GM11168 (cell line): ENCODE measurements around the gene LCP2.

Experiments
- in situ Hi-C: fragments of 300-500 bp; cut with MboI; formaldehyde crosslinking; loops from one replicate; pipeline ENCODE4 v1.12.0; 2022; ENCODE audit warnings: low sequenced_read_pairs; ENCODE audit not compliant: unreplicated experiment

LCP2 gene

GRCh38 chr5:170226129-170226615 is 71.4 kb downstream of the LCP2 start:
- in situ Hi-C loops, result loop anchor here (10.0 kb wide), 1 partner anchor 199 kb away; no protein-coding TSS in a partner anchor

- in situ Hi-C loops, result loop anchor here (10.0 kb wide), 1 partner anchor 199 kb away; no protein-coding TSS in a partner anchor
These were observed 72.0 kb downstream of the LCP2 start for GRCh38 chr5:170225326-170226128.

DNA sequence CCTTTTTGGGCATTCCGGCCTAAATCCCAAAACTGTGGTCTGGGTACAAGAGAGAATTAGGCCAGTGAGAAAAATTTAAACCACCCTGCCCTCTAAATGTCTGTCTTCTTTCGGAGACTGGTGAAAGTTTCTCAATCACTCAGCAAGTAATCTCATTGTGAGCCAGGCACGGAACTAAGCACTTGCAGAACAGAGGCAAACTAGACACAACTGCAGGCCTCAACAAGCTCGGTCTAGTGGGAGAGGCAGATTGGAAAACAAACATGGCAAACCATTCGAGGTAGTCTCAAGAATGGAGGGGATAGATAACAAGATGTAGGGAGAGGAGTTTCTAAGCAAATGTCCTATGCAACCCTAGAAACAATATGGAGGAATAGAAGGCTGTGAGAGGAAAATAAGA is 73.7 kb downstream of the LCP2 start:
- in situ Hi-C loops, result loop anchor here (10.0 kb wide), 1 partner anchor 201 kb away; no protein-coding TSS in a partner anchor

- in situ Hi-C loops, result loop anchor here (10.0 kb wide), 1 partner anchor 201 kb away; no protein-coding TSS in a partner anchor
These were observed 74.2 kb downstream of the LCP2 start for GRCh38 chr5:170223360-170223759.

- in situ Hi-C loops, result loop anchor here (10.0 kb wide), 1 partner anchor 203 kb away; no protein-coding TSS in a partner anchor
These were observed 76.2 kb downstream of the LCP2 start for GRCh38 chr5:170221327-170221741.

DNA sequence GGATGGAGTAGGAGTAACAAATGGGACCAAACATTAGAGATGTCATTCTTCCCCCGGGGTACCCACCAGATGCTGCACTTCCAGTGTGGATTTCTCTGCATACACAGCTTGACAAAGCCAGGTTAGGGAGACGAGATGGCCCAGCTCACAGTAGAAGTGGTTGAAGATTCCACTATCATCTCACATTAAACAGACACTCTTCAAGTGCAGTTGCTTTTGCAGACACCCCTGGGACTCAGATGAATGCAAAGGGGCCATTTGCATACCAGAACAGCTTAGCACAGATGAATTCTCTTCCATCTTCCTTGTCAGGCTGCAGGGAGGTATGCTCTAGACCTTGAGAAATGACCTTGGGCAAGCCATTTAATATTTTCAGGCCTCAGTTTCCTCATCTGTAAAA is 77.4 kb downstream of the LCP2 start:
- in situ Hi-C loops, result loop anchor here (10.0 kb wide), 1 partner anchor 205 kb away; no protein-coding TSS in a partner anchor

GRCh38 chr5:170219615-170220014 is 78.0 kb downstream of the LCP2 start:
- in situ Hi-C loops, result loop anchor here (10.0 kb wide), 1 partner anchor 205 kb away; no protein-coding TSS in a partner anchor

GRCh38 chr5:170218726-170219125 is 78.9 kb downstream of the LCP2 start:
- in situ Hi-C loops, result no loop called here

- in situ Hi-C loops, result no loop called here
These were observed 79.7 kb downstream of the LCP2 start for GRCh38 chr5:170217831-170218230.

- in situ Hi-C loops, result no loop called here
These were observed 81.2 kb downstream of the LCP2 start for GRCh38 chr5:170216257-170216864.

DNA sequence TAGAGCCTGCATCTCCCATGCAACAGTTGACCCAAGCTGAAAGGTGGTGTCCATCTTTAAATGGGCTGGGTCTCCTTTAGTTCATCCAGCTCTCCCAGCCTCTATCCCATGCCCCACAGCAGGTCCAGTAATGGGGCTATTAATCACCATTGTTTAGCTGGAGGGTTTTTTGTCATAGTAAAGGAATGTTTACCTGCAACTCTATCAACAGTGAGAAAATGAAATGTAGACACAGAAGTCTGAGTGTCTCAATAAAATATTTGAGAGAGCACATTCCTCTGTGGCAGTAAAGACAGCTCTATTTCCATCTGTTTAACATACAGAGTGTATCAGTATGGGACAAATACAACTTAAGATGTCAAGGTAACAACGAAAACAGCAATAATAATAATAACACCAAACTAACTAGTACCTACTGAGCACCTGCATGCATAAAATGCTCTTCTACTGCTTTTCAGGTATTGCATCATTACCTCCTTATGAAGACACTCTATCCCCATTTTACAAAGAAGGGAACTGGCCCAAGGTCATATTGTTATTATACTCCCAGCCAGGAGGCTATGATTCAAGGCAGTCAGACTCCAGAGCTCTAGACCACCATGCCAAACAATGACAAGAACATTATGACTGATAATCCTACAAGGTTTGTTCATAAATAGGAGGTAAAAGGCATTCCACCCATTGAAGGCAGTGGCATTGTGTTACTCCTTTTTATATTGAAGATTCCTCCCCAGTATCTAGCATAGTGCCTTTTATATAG is 85.8 kb downstream of the LCP2 start:
- in situ Hi-C loops, result no loop called here

DNA sequence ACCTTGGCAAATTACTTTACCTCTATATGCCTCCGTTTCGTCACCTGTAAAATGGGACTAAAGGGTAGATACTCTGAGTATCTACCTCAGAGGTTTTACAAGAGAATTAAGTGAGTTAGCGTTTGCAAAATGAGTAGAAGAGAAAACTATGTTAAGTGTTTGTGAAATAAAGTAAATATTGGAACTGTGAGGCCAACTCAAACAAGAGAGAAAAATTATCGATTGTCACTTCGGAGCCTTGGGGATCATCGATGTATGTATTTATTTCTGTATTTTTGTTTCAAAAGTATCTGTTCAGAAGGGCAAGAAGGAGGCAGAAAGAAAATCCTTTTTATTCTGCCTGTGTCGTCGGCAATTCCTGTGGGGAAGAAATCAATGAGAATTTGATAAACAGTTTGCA is 90.6 kb downstream of the LCP2 start:
- in situ Hi-C loops, result no loop called here

DNA sequence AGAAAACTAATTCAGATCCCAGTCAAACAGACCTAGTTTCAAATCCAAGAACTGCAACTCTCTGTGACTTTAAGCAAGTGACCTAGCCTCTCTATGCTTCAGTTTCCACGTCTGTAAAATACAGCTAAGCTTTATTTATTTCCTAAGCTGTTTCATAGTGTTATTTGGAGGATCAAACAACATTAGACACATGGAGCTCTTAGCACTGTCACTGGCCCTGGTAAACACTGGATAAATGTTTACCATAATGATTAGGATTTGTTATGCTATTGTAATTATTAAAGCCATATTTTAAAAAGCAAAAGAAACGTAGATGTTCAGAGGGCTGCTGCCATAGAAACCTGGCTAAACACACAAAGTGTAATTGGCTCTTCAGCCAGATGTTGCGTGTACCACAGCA is 91.4 kb downstream of the LCP2 start:
- in situ Hi-C loops, result no loop called here

DNA sequence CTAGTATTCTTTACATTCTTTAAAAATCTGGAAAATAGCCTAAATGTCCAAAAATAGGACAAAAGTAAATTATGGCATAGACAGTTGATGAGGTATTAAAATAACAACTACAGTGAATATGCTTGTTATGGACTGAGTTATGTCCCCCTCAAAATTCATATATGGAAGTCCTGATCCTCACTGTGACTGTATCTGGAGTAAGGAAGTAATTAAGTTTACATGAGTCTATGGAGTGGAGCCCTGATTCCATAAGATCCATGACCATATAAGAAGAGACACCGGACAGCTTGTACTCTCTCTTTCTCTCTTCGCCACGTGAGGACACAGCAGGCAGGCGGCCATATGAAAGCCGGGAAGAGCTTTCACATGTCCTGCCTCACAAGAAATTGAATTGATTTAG is 93.4 kb downstream of the LCP2 start:
- in situ Hi-C loops, result no loop called here

GRCh38 chr5:170202117-170202516 is 95.5 kb downstream of the LCP2 start:
- in situ Hi-C loops, result no loop called here

- in situ Hi-C loops, result no loop called here
These were observed 96.3 kb downstream of the LCP2 start for GRCh38 chr5:170201311-170201710.

- in situ Hi-C loops, result no loop called here
These were observed 96.7 kb downstream of the LCP2 start for GRCh38 chr5:170200876-170201275.
